ENCODE results near the gene NFASC.

Gene NFASC

GRCh38 chr1:204950353-204951001 is 79.8 kb downstream of the NFASC start:
- Histone ChIP-seq H3K4me3 (ENCODE audit: low read length) (no peak overlapping the region), H3K4me1 (ENCODE audit: control insufficient read depth, low read length) (no peaks in the 10 kb centered on the region)

GRCh38 chr1:204958317-204959307 is 88.0 kb downstream of the NFASC start:
- Histone ChIP-seq H3K4me2 (ENCODE audit: low read length) (no peak overlapping the region), H3K36me3 (ENCODE audit: control insufficient read depth, low read length) (no peaks in the 10 kb centered on the region), H4K20me1 (ENCODE audit: control insufficient read depth, insufficient read depth, low read depth, low read length) (no peaks in the 10 kb centered on the region; the same call in 1 of the 2 replicates), H3K9me2 (replicated peaks; ENCODE audit: control insufficient read depth, low read length) (no peaks in the 10 kb centered on the region), H3K9me3 (ENCODE audit: control insufficient read depth, insufficient read depth, low read length) (no peaks in the 10 kb centered on the region), H3K79me2 (ENCODE audit: control insufficient read depth, low read length) (no peaks in the 10 kb centered on the region), H3K4me3 (ENCODE audit: low read length) (no peak overlapping the region), H3K4me1 (ENCODE audit: control insufficient read depth, low read length) (peaks cover 6% of the 10 kb centered on the region), H3K27me3 (ENCODE audit: control insufficient read depth, low read length) (peaks cover 36% of the 10 kb centered on the region), H3F3A (ENCODE audit: control insufficient read depth, insufficient read depth) (no peaks in the 10 kb centered on the region), H3K27ac (ENCODE audit: low read depth, low read length) (no peak overlapping the region)
- TF ChIP-seq CTCF (IDR thresholded peaks at IDR 0.05; ENCODE audit: low read depth, low read length, poor library complexity, severe bottlenecking) (no peak), EZH2phosphoT487 (IDR thresholded peaks at IDR 0.05; ENCODE audit: borderline replicate concordance, low read length) (no peak)

More at GRCh38 chr1:204950353-204951001, 79.8 kb downstream of the NFASC start:
- Histone ChIP-seq H3K4me2 (ENCODE audit: low read length) (no peak overlapping the region), H3K36me3 (ENCODE audit: control insufficient read depth, low read length) (no peaks in the 10 kb centered on the region), H4K20me1 (ENCODE audit: control insufficient read depth, insufficient read depth, low read depth, low read length) (no peaks in the 10 kb centered on the region), H3K27me3 (ENCODE audit: control insufficient read depth, low read length) (peaks cover 12% of the 10 kb centered on the region; the same call in 1 of the 2 replicates), H3K27ac (ENCODE audit: low read depth, low read length) (no peak overlapping the region), H3K9me3 (ENCODE audit: control insufficient read depth, insufficient read depth, low read length) (no peaks in the 10 kb centered on the region), H3K79me2 (ENCODE audit: control insufficient read depth, low read length) (no peaks in the 10 kb centered on the region), H3K9me2 (replicated peaks; ENCODE audit: control insufficient read depth, low read length) (no peaks in the 10 kb centered on the region), H3F3A (ENCODE audit: control insufficient read depth, insufficient read depth) (no peaks in the 10 kb centered on the region)
- TF ChIP-seq CTCF (IDR thresholded peaks at IDR 0.05; ENCODE audit: low read depth, low read length, poor library complexity, severe bottlenecking) (no peak), EZH2phosphoT487 (IDR thresholded peaks at IDR 0.05; ENCODE audit: borderline replicate concordance, low read length) (no peak)

GRCh38 chr1:204959374-204959773 is 88.7 kb downstream of the NFASC start:
- peaks cover 4% of the 10 kb centered on the region; the same call in 1 of the 2 replicates for H4K20me1 ChIP-seq (ENCODE audit: control insufficient read depth, insufficient read depth, low read depth, low read length)
- no peak overlapping the region for H3K27ac ChIP-seq (ENCODE audit: low read depth, low read length)
- H3K36me3 ChIP-seq (ENCODE audit: control insufficient read depth, low read length) = no peaks in the 10 kb centered on the region
- no peaks in the 10 kb centered on the region for H3K9me2 ChIP-seq (replicated peaks; ENCODE audit: control insufficient read depth, low read length)
- H3K9me3 ChIP-seq (ENCODE audit: control insufficient read depth, insufficient read depth, low read length) = no peaks in the 10 kb centered on the region
- H3F3A ChIP-seq (ENCODE audit: control insufficient read depth, insufficient read depth) = no peaks in the 10 kb centered on the region
- H3K27me3 ChIP-seq (ENCODE audit: control insufficient read depth, low read length) = peaks cover 44% of the 10 kb centered on the region
- no peaks in the 10 kb centered on the region for H3K79me2 ChIP-seq (ENCODE audit: control insufficient read depth, low read length)
- TF ChIP-seq CTCF (IDR thresholded peaks at IDR 0.05; ENCODE audit: low read depth, low read length, poor library complexity, severe bottlenecking) = no peak
- TF ChIP-seq EZH2phosphoT487 (IDR thresholded peaks at IDR 0.05; ENCODE audit: borderline replicate concordance, low read length) = no peak
- no peak overlapping the region for H3K4me3 ChIP-seq (ENCODE audit: low read length)
- H3K4me2 ChIP-seq (ENCODE audit: low read length) = no peak overlapping the region
- peaks cover 6% of the 10 kb centered on the region for H3K4me1 ChIP-seq (ENCODE audit: control insufficient read depth, low read length)
